H9 (cell line): ENCODE measurements around the gene TRERF1. TPM values are rescaled to one million over a fixed set of nuclear protein-coding genes. Genes with fewer than 3 reads are reported as not detected.

Experiments used
- DNase-seq: peaks from one replicate; pipeline ENCODE4 v3.0.0-alpha.2; 2017
- H2AFZ ChIP-seq: one replicate; pipeline ENCODE4 v1.6.1; 2013; ENCODE audit warnings: mild to moderate bottlenecking, low read length, control low read depth, moderate library complexity
- H2AK5ac ChIP-seq: 2 replicates; pipeline ENCODE4 v1.6.1; 2013; ENCODE audit warnings: low read length, control low read depth, mixed read lengths; ENCODE audit not compliant: insufficient read length
- H2BK120ac ChIP-seq: one replicate; pipeline ENCODE4 v1.6.1; 2013; ENCODE audit warnings: low read depth, mild to moderate bottlenecking, low read length, control low read depth, inconsistent platforms; ENCODE audit not compliant: poor library complexity, severe bottlenecking
- H2BK12ac ChIP-seq: 2 replicates; pipeline ENCODE4 v1.6.1; 2013; ENCODE audit warnings: low read length, control low read depth, mixed read lengths, low read depth; ENCODE audit not compliant: insufficient read length
- H2BK15ac ChIP-seq: 2 replicates; pipeline ENCODE4 v1.6.1; 2013; ENCODE audit warnings: low read depth, low read length, control low read depth
- H2BK20ac ChIP-seq: one replicate; pipeline ENCODE4 v1.6.1; 2013; ENCODE audit warnings: low read depth, mild to moderate bottlenecking, low read length, control low read depth, inconsistent platforms; ENCODE audit not compliant: poor library complexity, severe bottlenecking
- H2BK5ac ChIP-seq: 2 replicates; pipeline ENCODE4 v1.6.1; 2013; ENCODE audit warnings: low read length, control low read depth, mixed read lengths; ENCODE audit not compliant: insufficient read length
- H3K14ac ChIP-seq: 2 replicates; pipeline ENCODE4 v1.6.1; 2013; ENCODE audit warnings: low read length, control low read depth; ENCODE audit not compliant: insufficient read depth
- H3K18ac ChIP-seq: 2 replicates; pipeline ENCODE4 v1.6.1; 2013; ENCODE audit warnings: low read depth, mild to moderate bottlenecking, mixed read lengths, low read length, control low read depth; ENCODE audit not compliant: insufficient read length
- H3K23ac ChIP-seq: 2 replicates; pipeline ENCODE4 v1.6.1; 2013; ENCODE audit warnings: low read length, control low read depth, mixed read lengths, low read depth; ENCODE audit not compliant: insufficient read length
- H3K23me2 ChIP-seq: 2 replicates; pipeline ENCODE4 v1.6.1; 2013; ENCODE audit warnings: low read depth, mild to moderate bottlenecking, mixed read lengths, low read length, control low read depth; ENCODE audit not compliant: insufficient read length, poor library complexity, severe bottlenecking
- H3K27ac ChIP-seq: 2 replicates; pipeline ENCODE4 v1.5.1; 2013; ENCODE audit warnings: low read length, control low read depth, mixed read lengths, low read depth; ENCODE audit not compliant: insufficient read length
- H3K27me3 ChIP-seq: 2 replicates; pipeline ENCODE4 v1.6.1; 2013; ENCODE audit warnings: low read length, control low read depth, inconsistent platforms; ENCODE audit not compliant: insufficient read depth
- H3K4ac ChIP-seq: 2 replicates; pipeline ENCODE4 v1.6.1; 2013; ENCODE audit warnings: low read depth, mild to moderate bottlenecking, control low read depth, inconsistent platforms, low read length, moderate library complexity
- H3K4me1 ChIP-seq: 2 replicates; pipeline ENCODE4 v1.6.1; 2013; ENCODE audit warnings: low read length, control low read depth, inconsistent platforms; ENCODE audit not compliant: insufficient read depth
- H3K4me2 ChIP-seq: 2 replicates; pipeline ENCODE4 v1.6.1; 2013; ENCODE audit warnings: low read length, control low read depth, mixed read lengths; ENCODE audit not compliant: insufficient read length, insufficient read depth
- H3K56ac ChIP-seq: 2 replicates; pipeline ENCODE4 v1.6.1; 2013; ENCODE audit warnings: low read depth, mild to moderate bottlenecking, mixed read lengths, low read length, control low read depth; ENCODE audit not compliant: insufficient read length
- H3K79me1 ChIP-seq: 2 replicates; pipeline ENCODE4 v1.6.1; 2013; ENCODE audit warnings: low read depth, mild to moderate bottlenecking, moderate library complexity, low read length, control low read depth, inconsistent platforms; ENCODE audit not compliant: insufficient read depth, poor library complexity, severe bottlenecking
- H3K79me2 ChIP-seq: 2 replicates; pipeline ENCODE4 v1.6.1; 2013; ENCODE audit warnings: low read length, control low read depth, inconsistent platforms; ENCODE audit not compliant: insufficient read depth
- H3K9ac ChIP-seq: 2 replicates; pipeline ENCODE4 v1.6.1; 2013; ENCODE audit warnings: low read length, control low read depth, mixed read lengths; ENCODE audit not compliant: insufficient read length; ENCODE audit errors: extremely low read depth
- H3K9me3 ChIP-seq: one replicate; pipeline ENCODE4 v1.6.1; 2013; ENCODE audit warnings: low read depth, low read length, inconsistent platforms; ENCODE audit not compliant: control insufficient read depth
- H3T11ph ChIP-seq: one replicate; pipeline ENCODE4 v1.6.1; 2013; ENCODE audit warnings: mild to moderate bottlenecking, low read length, control low read depth, inconsistent platforms
- H4K20me1 ChIP-seq: one replicate; pipeline ENCODE4 v1.6.1; 2013; ENCODE audit not compliant: control insufficient read depth, insufficient read length, insufficient read depth
- H4K5ac ChIP-seq: 2 replicates; pipeline ENCODE4 v1.6.1; 2013; ENCODE audit warnings: low read depth, mild to moderate bottlenecking, mixed read lengths, low read length, control low read depth; ENCODE audit not compliant: insufficient read length
- H4K8ac ChIP-seq: replicated peaks from 2 replicates; pipeline ENCODE4 v1.6.1; 2013; ENCODE audit warnings: low read length, control low read depth, mixed read lengths, low read depth; ENCODE audit not compliant: insufficient read length
- H4K91ac ChIP-seq: 2 replicates; pipeline ENCODE4 v1.6.1; 2013; ENCODE audit warnings: low read depth, mild to moderate bottlenecking, moderate library complexity, mixed read lengths, low read length, control low read depth; ENCODE audit not compliant: insufficient read length
- H3K27ac Mint-ChIP-seq, 3 experiments: 2 replicates in 2 of 3; 3 replicates in 1 of 3; pipeline ENCODE4 v1.8.0; 2020 to 2021; ENCODE audit warnings: mixed read lengths in 3 of 3, mild to moderate bottlenecking in 1 of 3, moderate library complexity in 1 of 3
- H3K27me3 Mint-ChIP-seq: 2 replicates; pipeline ENCODE4 v1.8.0; 2021; ENCODE audit warnings: low read depth, mild to moderate bottlenecking, moderate library complexity, mixed read lengths
- H3K36me3 Mint-ChIP-seq, 3 experiments: 2 replicates in 2 of 3; 3 replicates in 1 of 3; pipeline ENCODE4 v1.8.0; 2020 to 2021; ENCODE audit warnings: low read depth in 3 of 3, mixed read lengths in 3 of 3; ENCODE audit not compliant: insufficient read depth in 1 of 3
- H3K4me1 Mint-ChIP-seq, 2 experiments: 2 replicates each; pipeline ENCODE4 v1.8.0; 2020; ENCODE audit warnings: mixed read lengths in 2 of 2
- H3K4me3 Mint-ChIP-seq, 2 experiments: 2 replicates in 1 of 2; 3 replicates in 1 of 2; pipeline ENCODE4 v1.8.0; 2020 to 2021; ENCODE audit warnings: mild to moderate bottlenecking in 2 of 2, mixed read lengths in 2 of 2, moderate library complexity in 1 of 2
- H3K9me3 Mint-ChIP-seq, 2 experiments: 2 replicates in 1 of 2; 3 replicates in 1 of 2; pipeline ENCODE4 v1.8.0; 2020; ENCODE audit warnings: mild to moderate bottlenecking in 2 of 2, mixed read lengths in 2 of 2, moderate library complexity in 1 of 2
- WGBS: extraction: QIAGEN DNeasy Blood & Tissue Kit; methylation state at CpG from one replicate; pipeline ENCODE4 v1.1.7; 2013; ENCODE audit warnings: missing lambda C conversion rate, low lambda C conversion rate, mixed read lengths; ENCODE audit not compliant: insufficient read length; ENCODE audit errors: extremely low coverage; 5-methylcytosine and 5-hydroxymethylcytosine counted together
- total RNA-seq: library from RNA; stranded (reverse); gene quantifications from 2 replicates; pipeline ENCODE4 v1.2.1, GENCODE V29; 2021
- TF ChIP-seq, protein P1 (sequence below): fragments of 200-600 bp; sonication (generic); conservative IDR thresholded peaks from 3 replicates; pipeline ENCODE4 v1.8.0; 2021; ENCODE audit warnings: antibody characterized with exemption, mild to moderate bottlenecking

TRERF1 gene
- total RNA-seq, 1 experiment from 2014 or later = 19.7 TPM

DNA sequence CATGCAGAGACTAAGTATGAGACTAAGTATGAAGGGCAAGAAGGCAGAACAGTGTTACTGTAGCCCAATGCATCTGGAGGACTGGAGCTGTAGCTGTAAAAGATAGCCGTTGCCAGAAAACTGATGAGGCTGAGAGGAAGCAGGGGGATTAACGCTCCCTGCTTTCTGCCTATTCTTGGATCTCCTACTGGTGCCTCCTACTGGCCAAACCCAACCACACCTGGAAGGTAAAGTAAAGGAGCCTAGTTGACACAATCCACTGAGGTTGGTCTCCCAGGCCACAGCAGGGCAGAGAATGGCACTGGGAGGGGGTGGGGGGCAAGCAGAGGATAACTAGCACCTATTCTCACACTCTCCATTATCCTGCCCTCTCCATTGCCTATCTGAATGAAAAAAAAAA lies 129.1 kb downstream of the TRERF1 start:
- Histone ChIP-seq H3K4me2 (no peak overlapping the region), H2BK15ac (no peak overlapping the region), H3K23me2 (no peaks in the 10 kb centered on the region), H2BK5ac (no peak overlapping the region), H4K91ac (no peak overlapping the region), H3K79me1 (no peaks in the 10 kb centered on the region), H2BK120ac (no peak overlapping the region), H3K56ac (no peak overlapping the region), H3K27me3 (no peaks in the 10 kb centered on the region), H3K79me2 (no peaks in the 10 kb centered on the region; the same call in 1 of the 2 replicates), H2AFZ (no peak overlapping the region), H3K4me1 (no peaks in the 10 kb centered on the region), H3K23ac (no peak overlapping the region), H3K27ac (no peak overlapping the region), H4K20me1 (no peaks in the 10 kb centered on the region), H3K9ac (no peak overlapping the region), H4K5ac (no peak overlapping the region), H3K14ac (no peak overlapping the region), H2BK20ac (no peak overlapping the region), H2BK12ac (no peak overlapping the region), H3K9me3 (no peaks in the 10 kb centered on the region), H2AK5ac (no peak overlapping the region), H3K18ac (no peak overlapping the region), H3K4ac (no peak overlapping the region), H3T11ph (no peak overlapping the region), H4K8ac (no peak overlapping the region)
- TF ChIP-seq, protein P1, sequence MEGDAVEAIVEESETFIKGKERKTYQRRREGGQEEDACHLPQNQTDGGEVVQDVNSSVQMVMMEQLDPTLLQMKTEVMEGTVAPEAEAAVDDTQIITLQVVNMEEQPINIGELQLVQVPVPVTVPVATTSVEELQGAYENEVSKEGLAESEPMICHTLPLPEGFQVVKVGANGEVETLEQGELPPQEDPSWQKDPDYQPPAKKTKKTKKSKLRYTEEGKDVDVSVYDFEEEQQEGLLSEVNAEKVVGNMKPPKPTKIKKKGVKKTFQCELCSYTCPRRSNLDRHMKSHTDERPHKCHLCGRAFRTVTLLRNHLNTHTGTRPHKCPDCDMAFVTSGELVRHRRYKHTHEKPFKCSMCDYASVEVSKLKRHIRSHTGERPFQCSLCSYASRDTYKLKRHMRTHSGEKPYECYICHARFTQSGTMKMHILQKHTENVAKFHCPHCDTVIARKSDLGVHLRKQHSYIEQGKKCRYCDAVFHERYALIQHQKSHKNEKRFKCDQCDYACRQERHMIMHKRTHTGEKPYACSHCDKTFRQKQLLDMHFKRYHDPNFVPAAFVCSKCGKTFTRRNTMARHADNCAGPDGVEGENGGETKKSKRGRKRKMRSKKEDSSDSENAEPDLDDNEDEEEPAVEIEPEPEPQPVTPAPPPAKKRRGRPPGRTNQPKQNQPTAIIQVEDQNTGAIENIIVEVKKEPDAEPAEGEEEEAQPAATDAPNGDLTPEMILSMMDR = peak; percentile 74
- WGBS = no CpG with 5 or more reads among the region's 2 CpGs
- H3K36me3 Mint-ChIP-seq = peaks cover 0 to 6% (median 0%) of the 10 kb centered on the region in 3 experiments; a peak in 2 of 7 replicates
- no peak overlapping the region for H3K4me3 Mint-ChIP-seq
- H3K9me3 Mint-ChIP-seq = no peaks in the 10 kb centered on the region; a peak in 1 of 5 replicates
- peak; percentile 72 for DNase-seq
- no peak overlapping the region for H3K27ac Mint-ChIP-seq
- peaks cover 9 to 23% of the 10 kb centered on the region in 2 experiments; a peak in 3 of 4 replicates for H3K4me1 Mint-ChIP-seq
- no peaks in the 10 kb centered on the region for H3K27me3 Mint-ChIP-seq
